B cell (primary cell): Measurements from ENCODE around the gene IL31.

Source experiments
- EZH2 ChIP-seq: IDR thresholded peaks from 2 replicates; pipeline ENCODE4 v1.6.1; 2012; ENCODE audit warnings: borderline replicate concordance, low read depth, mild to moderate bottlenecking, moderate library complexity, low read length; ENCODE audit not compliant: insufficient read depth, poor library complexity, severe bottlenecking
- TF ChIP-seq, protein P1 (sequence below): fragments of 200-600 bp; IDR thresholded peaks from one replicate; pipeline ENCODE4 v1.8.0; 2022; ENCODE audit warnings: antibody characterized with exemption, mild to moderate bottlenecking

- TF ChIP-seq, protein P1, sequence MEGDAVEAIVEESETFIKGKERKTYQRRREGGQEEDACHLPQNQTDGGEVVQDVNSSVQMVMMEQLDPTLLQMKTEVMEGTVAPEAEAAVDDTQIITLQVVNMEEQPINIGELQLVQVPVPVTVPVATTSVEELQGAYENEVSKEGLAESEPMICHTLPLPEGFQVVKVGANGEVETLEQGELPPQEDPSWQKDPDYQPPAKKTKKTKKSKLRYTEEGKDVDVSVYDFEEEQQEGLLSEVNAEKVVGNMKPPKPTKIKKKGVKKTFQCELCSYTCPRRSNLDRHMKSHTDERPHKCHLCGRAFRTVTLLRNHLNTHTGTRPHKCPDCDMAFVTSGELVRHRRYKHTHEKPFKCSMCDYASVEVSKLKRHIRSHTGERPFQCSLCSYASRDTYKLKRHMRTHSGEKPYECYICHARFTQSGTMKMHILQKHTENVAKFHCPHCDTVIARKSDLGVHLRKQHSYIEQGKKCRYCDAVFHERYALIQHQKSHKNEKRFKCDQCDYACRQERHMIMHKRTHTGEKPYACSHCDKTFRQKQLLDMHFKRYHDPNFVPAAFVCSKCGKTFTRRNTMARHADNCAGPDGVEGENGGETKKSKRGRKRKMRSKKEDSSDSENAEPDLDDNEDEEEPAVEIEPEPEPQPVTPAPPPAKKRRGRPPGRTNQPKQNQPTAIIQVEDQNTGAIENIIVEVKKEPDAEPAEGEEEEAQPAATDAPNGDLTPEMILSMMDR = no peak
- no peak for TF ChIP-seq EZH2
Observed at GRCh38 chr12:122140467-122141257, 33.4 kb downstream of the IL31 start.
